Fibroblast of lung (primary cell): ENCODE data around the gene ASTN2. TPM values are rescaled to one million over a fixed set of nuclear protein-coding genes. Genes with fewer than 3 reads are reported as not detected.
A peak's percentile ranks its signal among the peaks of the same experiment; 100 is the strongest.

ENCODE experiments used
- DNase-seq, 2 donors: peaks; one replicate each; pipeline versions ENCODE4 v3.0.0 to v3.0.0-alpha.2; 2010; ENCODE audit warnings: low read depth in 2 of 2
- H2AFZ ChIP-seq: 2 replicates; pipeline ENCODE4 v1.5.1; 2012; ENCODE audit warnings: low read length, control low read depth, inconsistent platforms
- H3K27ac ChIP-seq: 2 replicates; pipeline ENCODE4 v1.5.1; 2011; ENCODE audit warnings: low read length, control low read depth; ENCODE audit not compliant: insufficient read depth
- H3K27me3 ChIP-seq: 2 replicates; pipeline ENCODE4 v1.5.1; 2011; ENCODE audit warnings: mild to moderate bottlenecking, low read length; ENCODE audit not compliant: control insufficient read depth, insufficient read depth
- H3K36me3 ChIP-seq: 2 replicates; pipeline ENCODE4 v1.5.1; 2011; ENCODE audit warnings: low read length; ENCODE audit not compliant: control insufficient read depth, insufficient read depth
- H3K4me1 ChIP-seq: 2 replicates; pipeline ENCODE4 v1.5.1; 2011; ENCODE audit warnings: low read length; ENCODE audit not compliant: control insufficient read depth, insufficient read depth; ENCODE audit errors: extremely low read depth
- H3K4me2 ChIP-seq: 2 replicates; pipeline ENCODE4 v1.5.1; 2011; ENCODE audit warnings: low read length, control low read depth; ENCODE audit not compliant: insufficient read depth; ENCODE audit errors: extremely low read depth
- H3K4me3 ChIP-seq, 4 experiments: fragments of 200-600 bp in 1 of 4; sonication (generic) in 1 of 4; replicated peaks in 1 of 4; 2 replicates each; pipeline ENCODE4 v1.5.1; 2011 to 2016; ENCODE audit warnings: low read length in 4 of 4, low read depth in 3 of 4, mild to moderate bottlenecking in 3 of 4, control low read depth in 2 of 4, inconsistent platforms in 1 of 4, mixed read lengths in 1 of 4; ENCODE audit not compliant: insufficient read depth in 1 of 4; ENCODE audit errors: control extremely low read depth in 1 of 4
- H3K79me2 ChIP-seq: 2 replicates; pipeline ENCODE4 v1.5.1; 2012; ENCODE audit warnings: mild to moderate bottlenecking, low read length, inconsistent platforms; ENCODE audit not compliant: control insufficient read depth, insufficient read depth
- H3K9ac ChIP-seq: 2 replicates; pipeline ENCODE4 v1.5.1; 2011; ENCODE audit warnings: mild to moderate bottlenecking, low read length, control low read depth; ENCODE audit not compliant: insufficient read depth
- H3K9me3 ChIP-seq: 2 replicates; pipeline ENCODE4 v1.5.1; 2012; ENCODE audit warnings: low read depth, low read length; ENCODE audit not compliant: control insufficient read depth, insufficient read depth
- H4K20me1 ChIP-seq: 2 replicates; pipeline ENCODE4 v1.5.1; 2011; ENCODE audit warnings: low read length; ENCODE audit not compliant: control insufficient read depth, insufficient read depth; ENCODE audit errors: extremely low read depth
- EZH2 ChIP-seq: IDR thresholded peaks from 2 replicates; pipeline ENCODE4 v1.5.1; 2012; ENCODE audit warnings: low read length, control low read depth, mild to moderate bottlenecking; ENCODE audit errors: missing control alignments
- polyA plus RNA-seq, 2 donors: library from polyadenylated mRNA; depleted of rRNA in 1 of 2; stranded (reverse) in 1 of 2; unstranded in 1 of 2; fragments of >200 nt; gene quantifications; 2 replicates each; pipeline ENCODE4 v1.2.1, GENCODE V29; 2011 to 2012; ENCODE audit warnings: missing spikeins in 1 of 2
- total RNA-seq: library from RNA; depleted of rRNA; stranded (reverse); fragments of >200 nt; gene quantifications from 2 replicates; pipeline ENCODE4 v1.2.1, GENCODE V29; 2014
- TF ChIP-seq, protein P1 (sequence below), 2 donors: IDR thresholded peaks in 1 of 2; conservative IDR thresholded peaks in 1 of 2; 1 replicate in 1 of 2; 2 replicates in 1 of 2; pipeline ENCODE4 v1.5.1; 2011 to 2012; ENCODE audit warnings: low read length in 2 of 2, control low read depth in 1 of 2, inconsistent platforms in 1 of 2, low read depth in 1 of 2, mild to moderate bottlenecking in 1 of 2

ASTN2 gene
- total and polyA plus RNA-seq, 2 donors (not counting 1 experiment from before 2014, with no cell fraction given): 2.2 to 19.2 TPM

DNA sequence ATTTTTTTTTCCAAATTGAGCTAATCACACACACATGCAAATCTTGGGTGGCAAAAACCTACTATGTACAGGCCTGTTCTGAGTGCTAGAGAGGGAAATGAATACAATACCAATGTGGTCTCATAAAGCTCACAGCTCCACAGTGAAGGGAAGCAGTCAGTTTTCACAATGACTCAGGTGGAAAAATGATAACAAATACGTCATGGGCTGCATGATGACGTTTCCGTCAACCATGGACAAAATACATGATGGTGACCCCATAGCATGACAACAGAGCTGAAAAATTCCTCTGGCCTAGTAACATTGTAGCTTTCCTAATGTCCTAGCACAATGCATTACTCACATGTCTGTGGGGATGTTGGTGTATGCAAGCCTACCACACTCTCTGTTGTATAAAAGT, 475.2 kb downstream of the ASTN2 start:
- H3K27ac ChIP-seq: no peak overlapping the region
- no peaks in the 10 kb centered on the region for H4K20me1 ChIP-seq
- H3K4me1 ChIP-seq: peaks cover 2% of the 10 kb centered on the region
- TF ChIP-seq EZH2: no peak
- TF ChIP-seq, protein P1, sequence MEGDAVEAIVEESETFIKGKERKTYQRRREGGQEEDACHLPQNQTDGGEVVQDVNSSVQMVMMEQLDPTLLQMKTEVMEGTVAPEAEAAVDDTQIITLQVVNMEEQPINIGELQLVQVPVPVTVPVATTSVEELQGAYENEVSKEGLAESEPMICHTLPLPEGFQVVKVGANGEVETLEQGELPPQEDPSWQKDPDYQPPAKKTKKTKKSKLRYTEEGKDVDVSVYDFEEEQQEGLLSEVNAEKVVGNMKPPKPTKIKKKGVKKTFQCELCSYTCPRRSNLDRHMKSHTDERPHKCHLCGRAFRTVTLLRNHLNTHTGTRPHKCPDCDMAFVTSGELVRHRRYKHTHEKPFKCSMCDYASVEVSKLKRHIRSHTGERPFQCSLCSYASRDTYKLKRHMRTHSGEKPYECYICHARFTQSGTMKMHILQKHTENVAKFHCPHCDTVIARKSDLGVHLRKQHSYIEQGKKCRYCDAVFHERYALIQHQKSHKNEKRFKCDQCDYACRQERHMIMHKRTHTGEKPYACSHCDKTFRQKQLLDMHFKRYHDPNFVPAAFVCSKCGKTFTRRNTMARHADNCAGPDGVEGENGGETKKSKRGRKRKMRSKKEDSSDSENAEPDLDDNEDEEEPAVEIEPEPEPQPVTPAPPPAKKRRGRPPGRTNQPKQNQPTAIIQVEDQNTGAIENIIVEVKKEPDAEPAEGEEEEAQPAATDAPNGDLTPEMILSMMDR (conservative IDR thresholded peaks at IDR 0.05 in 1 of 2, IDR thresholded peaks at IDR 0.05 in 1 of 2; ENCODE audit: low read depth in 1 of 2, low read length in 2 of 2): no peak
- H3K27me3 ChIP-seq: no peaks in the 10 kb centered on the region
- peak; percentile 16 to 20 for DNase-seq
- no peak overlapping the region for H3K4me3 ChIP-seq
- H3K9me3 ChIP-seq: no peaks in the 10 kb centered on the region
- no peaks in the 10 kb centered on the region for H3K36me3 ChIP-seq
- no peak overlapping the region for H3K4me2 ChIP-seq
- H2AFZ ChIP-seq: no peak overlapping the region
- H3K9ac ChIP-seq: no peak overlapping the region
- H3K79me2 ChIP-seq: no peaks in the 10 kb centered on the region

DNA sequence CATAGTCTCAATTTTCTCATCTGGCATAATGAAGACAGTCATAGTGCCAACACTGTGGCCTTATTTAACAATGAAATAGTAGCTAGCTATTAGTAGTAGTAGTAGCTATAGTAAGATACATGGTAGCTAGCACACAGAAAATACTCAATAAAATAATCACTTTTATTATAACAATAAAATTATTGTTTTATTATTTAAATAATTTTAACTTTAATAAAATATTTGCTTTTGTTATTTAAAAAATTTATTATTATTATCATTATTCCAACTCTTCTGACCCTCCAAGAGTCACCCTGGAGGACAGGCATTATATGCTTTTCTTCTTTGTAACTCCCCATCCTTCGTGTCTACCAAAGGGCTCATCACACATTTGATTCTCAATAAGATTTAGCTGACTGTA, 475.7 kb downstream of the ASTN2 start:
- TF ChIP-seq, protein P1 (conservative IDR thresholded peaks at IDR 0.05 in 1 of 2, IDR thresholded peaks at IDR 0.05 in 1 of 2; ENCODE audit: low read depth in 1 of 2, low read length in 2 of 2): no peak
- TF ChIP-seq EZH2: no peak
- Histone ChIP-seq H2AFZ (no peak overlapping the region), H3K27ac (no peak overlapping the region), H3K4me2 (no peak overlapping the region), H3K4me1 (peaks cover 2% of the 10 kb centered on the region), H3K36me3 (no peaks in the 10 kb centered on the region), H3K9ac (no peak overlapping the region), H3K27me3 (no peaks in the 10 kb centered on the region), H3K79me2 (no peaks in the 10 kb centered on the region), H3K4me3 (no peak overlapping the region), H3K9me3 (no peaks in the 10 kb centered on the region), H4K20me1 (no peaks in the 10 kb centered on the region)
- DNase-seq: no peak

DNA sequence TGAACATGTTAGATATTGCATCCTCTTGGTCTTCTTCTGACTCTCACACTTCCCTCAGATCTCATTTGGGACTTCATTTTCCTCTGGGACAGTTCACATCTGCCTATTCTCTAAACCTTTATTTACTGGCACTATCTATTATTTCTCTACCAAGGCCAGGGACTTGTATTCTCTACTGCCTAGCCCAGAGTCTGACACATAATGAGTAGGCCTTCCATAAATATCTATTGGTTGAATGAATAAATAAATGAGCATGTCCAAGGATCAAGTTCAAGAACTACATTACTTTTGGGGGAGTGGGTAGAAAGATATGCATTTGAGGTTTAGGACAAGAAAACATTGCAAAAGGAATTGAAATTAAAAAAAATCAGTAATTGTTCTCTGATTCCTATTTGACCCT, 477.5 kb downstream of the ASTN2 start:
- Histone ChIP-seq H3K4me3 (no peak overlapping the region), H2AFZ (no peak overlapping the region), H4K20me1 (no peaks in the 10 kb centered on the region), H3K27ac (no peak overlapping the region), H3K4me2 (no peak overlapping the region), H3K9me3 (no peaks in the 10 kb centered on the region), H3K27me3 (no peaks in the 10 kb centered on the region), H3K79me2 (no peaks in the 10 kb centered on the region), H3K4me1 (peaks cover 2% of the 10 kb centered on the region), H3K36me3 (no peaks in the 10 kb centered on the region), H3K9ac (no peak overlapping the region)
- TF ChIP-seq, protein P1 (conservative IDR thresholded peaks at IDR 0.05 in 1 of 2, IDR thresholded peaks at IDR 0.05 in 1 of 2; ENCODE audit: low read depth in 1 of 2, low read length in 2 of 2): no peak
- no peak for TF ChIP-seq EZH2
- DNase-seq: peak in 1 of 2 donors; percentile 15
